GM23338 (cell line): ENCODE results near the gene PAGR1. TPM values are rescaled to one million over a fixed set of nuclear protein-coding genes. Genes with fewer than 3 reads are reported as not detected.

Experiments
- ATAC-seq: fragments of 200-7000 bp; cut with Tn5 transposase; 3 replicates; pipeline ENCODE4 v1.9.1; 2020
- DNase-seq: peaks from one replicate; pipeline ENCODE4 v3.0.0-alpha.2; 2015; ENCODE audit warnings: low spot score
- H2AFZ ChIP-seq: fragments of 200-600 bp; sonication (generic); 2 replicates; pipeline ENCODE4 v1.8.0; 2016; ENCODE audit warnings: antibody characterized with exemption, mild to moderate bottlenecking, moderate library complexity
- H3F3A ChIP-seq: fragments of 200-600 bp; sonication (generic); replicated peaks from 2 replicates; pipeline ENCODE4 v1.8.0; 2017; ENCODE audit warnings: antibody characterized with exemption, mixed run types, low read depth
- H3K27ac ChIP-seq: fragments of 200-600 bp; sonication (generic); 2 replicates; pipeline ENCODE4 v1.6.1; 2016; ENCODE audit warnings: low read depth
- H3K27me3 ChIP-seq: fragments of 200-600 bp; sonication (generic); 2 replicates; pipeline ENCODE4 v1.8.0; 2016; ENCODE audit warnings: mild to moderate bottlenecking, mixed run types, moderate library complexity; ENCODE audit not compliant: insufficient read depth
- H3K36me3 ChIP-seq: fragments of 200-600 bp; sonication (generic); 2 replicates; pipeline ENCODE4 v1.8.0; 2016; ENCODE audit warnings: mild to moderate bottlenecking; ENCODE audit not compliant: insufficient read depth
- H3K4me1 ChIP-seq: fragments of 200-600 bp; sonication (generic); 2 replicates; pipeline ENCODE4 v1.8.0; 2016; ENCODE audit warnings: mild to moderate bottlenecking, moderate library complexity; ENCODE audit not compliant: insufficient read depth
- H3K4me2 ChIP-seq: fragments of 200-600 bp; sonication (generic); 2 replicates; pipeline ENCODE4 v1.7.1; 2017; ENCODE audit warnings: mixed run types
- H3K4me3 ChIP-seq: fragments of 200-600 bp; sonication (generic); 2 replicates; pipeline ENCODE4 v1.6.1; 2016; ENCODE audit warnings: mixed run types
- H3K79me2 ChIP-seq: fragments of 200-600 bp; sonication (generic); replicated peaks from 2 replicates; pipeline ENCODE4 v1.8.0; 2017; ENCODE audit warnings: mild to moderate bottlenecking; ENCODE audit not compliant: insufficient read depth
- H3K9me2 ChIP-seq: fragments of 200-600 bp; sonication (generic); 2 replicates; pipeline ENCODE4 v1.8.0; 2017; ENCODE audit not compliant: insufficient read depth
- H4K20me1 ChIP-seq: fragments of 200-600 bp; sonication (generic); replicated peaks from 2 replicates; pipeline ENCODE4 v1.8.0; 2017; ENCODE audit warnings: mild to moderate bottlenecking; ENCODE audit not compliant: insufficient read depth
- H3K27ac Mint-ChIP-seq: 2 replicates; pipeline ENCODE4 v1.8.0; 2020; ENCODE audit warnings: inconsistent platforms, mild to moderate bottlenecking, moderate library complexity, mixed read lengths
- H3K27me3 Mint-ChIP-seq: 3 replicates; pipeline ENCODE4 v1.8.0; 2022; ENCODE audit warnings: low read depth, mild to moderate bottlenecking, moderate library complexity, mixed read lengths, inconsistent platforms; ENCODE audit not compliant: insufficient read depth, poor library complexity
- H3K36me3 Mint-ChIP-seq: 3 replicates; pipeline ENCODE4 v1.8.0; 2021; ENCODE audit warnings: low read depth, mild to moderate bottlenecking, inconsistent platforms, moderate library complexity, mixed read lengths
- H3K4me1 Mint-ChIP-seq: 3 replicates; pipeline ENCODE4 v1.8.0; 2020; ENCODE audit warnings: mild to moderate bottlenecking, inconsistent platforms, mixed read lengths
- H3K4me3 Mint-ChIP-seq: 3 replicates; pipeline ENCODE4 v1.8.0; 2021; ENCODE audit warnings: moderate library complexity, mild to moderate bottlenecking, inconsistent platforms, mixed read lengths
- H3K9me3 Mint-ChIP-seq: 3 replicates; pipeline ENCODE4 v1.8.0; 2020; ENCODE audit warnings: moderate library complexity, mild to moderate bottlenecking, inconsistent platforms, mixed read lengths
- CREB1 ChIP-seq: fragments of 250-450 bp; sonication (Bioruptor Pico); IDR thresholded peaks from 2 replicates; pipeline ENCODE4 v1.5.0; 2020; ENCODE audit warnings: low read depth, mild to moderate bottlenecking, moderate library complexity
- EZH2 ChIP-seq: fragments of 200-600 bp; sonication (generic); IDR thresholded peaks from one replicate; pipeline ENCODE4 v1.8.0; 2017; ENCODE audit warnings: antibody characterized with exemption, mild to moderate bottlenecking, low read depth; ENCODE audit not compliant: unreplicated experiment
- EZH2phosphoT487 ChIP-seq: fragments of 200-600 bp; sonication (generic); IDR thresholded peaks from one replicate; pipeline ENCODE4 v1.8.1; 2018; ENCODE audit warnings: antibody characterized with exemption; ENCODE audit not compliant: unreplicated experiment
- JUNB ChIP-seq: IDR thresholded peaks from one replicate; pipeline ENCODE4 v1.6.1; 2016; ENCODE audit warnings: antibody characterized with exemption; ENCODE audit not compliant: unreplicated experiment
- NANOG ChIP-seq: IDR thresholded peaks from 2 replicates; pipeline ENCODE4 v1.6.1; 2016; ENCODE audit warnings: antibody characterized with exemption, borderline replicate concordance
- POLR2AphosphoS5 ChIP-seq: IDR thresholded peaks from 2 replicates; pipeline ENCODE4 v1.6.1; 2016; ENCODE audit warnings: antibody characterized with exemption, low read depth
- STAT1 ChIP-seq: IDR thresholded peaks from one replicate; pipeline ENCODE4 v1.6.1; 2016; ENCODE audit warnings: antibody characterized with exemption; ENCODE audit not compliant: unreplicated experiment
- ZNF114 ChIP-seq: fragments of 250-450 bp; sonication (Bioruptor Pico); IDR thresholded peaks from 2 replicates; pipeline ENCODE4 v1.5.0; 2020; ENCODE audit warnings: mild to moderate bottlenecking, moderate library complexity
- ZNF331 ChIP-seq: fragments of 250-450 bp; sonication (Bioruptor Pico); IDR thresholded peaks from 2 replicates; pipeline ENCODE4 v1.5.0; 2020; ENCODE audit warnings: low read depth, mild to moderate bottlenecking, moderate library complexity
- polyA plus RNA-seq: library from polyadenylated mRNA; unstranded; fragments of >200 nt; fragmentation: Nextera tagmentation; extraction: Ambion mirVana; gene quantifications from 2 replicates; pipeline ENCODE4 v1.2.1, GENCODE V29; 2016
- total RNA-seq: library from RNA; depleted of rRNA; stranded (reverse); fragments of >200 nt; shearing (Covaris generic); gene quantifications from 2 replicates; pipeline ENCODE4 v1.2.3, GENCODE V29; 2014
- TF ChIP-seq, protein P1 (sequence below), 2 experiments: fragments of 200-600 bp in 1 of 2; sonication (generic) in 1 of 2; conservative IDR thresholded peaks; 2 replicates each; pipeline versions ENCODE4 v1.5.1 to v1.6.1; 2016 to 2017; ENCODE audit warnings: antibody characterized with exemption in 2 of 2, low read depth in 2 of 2, mild to moderate bottlenecking in 2 of 2, moderate library complexity in 1 of 2
- TF ChIP-seq, protein P2 (sequence below): IDR thresholded peaks from 2 replicates; pipeline ENCODE4 v1.6.1; 2016; ENCODE audit warnings: antibody characterized with exemption
- TF ChIP-seq, protein P3 (sequence below): fragments of 250-450 bp; sonication (Bioruptor Pico); IDR thresholded peaks from 2 replicates; pipeline ENCODE4 v1.5.0; 2020; ENCODE audit warnings: mild to moderate bottlenecking, moderate library complexity

The PAGR1 gene
- total and polyA plus RNA-seq, 2 experiments from 2014 or later, result 67.6 to 78.7 TPM

DNA sequence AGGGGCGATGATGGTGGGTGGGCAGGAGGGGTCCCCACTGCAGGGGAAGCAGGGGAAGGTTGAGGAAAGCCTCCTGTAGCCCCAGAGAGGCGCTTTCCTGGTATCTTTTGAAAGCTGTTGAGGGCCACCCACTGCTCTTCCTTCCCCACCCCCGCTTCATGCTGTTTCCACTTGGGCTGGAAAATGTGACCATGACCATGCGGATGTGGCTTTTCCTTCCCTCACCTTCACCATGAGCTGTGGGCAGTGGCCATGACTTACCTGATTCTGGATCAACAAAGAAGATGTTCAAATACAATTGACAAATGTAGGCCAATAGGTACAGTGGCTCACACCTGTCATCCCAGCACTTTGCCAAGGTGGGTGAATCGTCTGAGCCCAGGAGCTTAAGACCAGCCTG is 18.1 kb downstream of the PAGR1 start (continued):
- TF ChIP-seq, protein P1, sequence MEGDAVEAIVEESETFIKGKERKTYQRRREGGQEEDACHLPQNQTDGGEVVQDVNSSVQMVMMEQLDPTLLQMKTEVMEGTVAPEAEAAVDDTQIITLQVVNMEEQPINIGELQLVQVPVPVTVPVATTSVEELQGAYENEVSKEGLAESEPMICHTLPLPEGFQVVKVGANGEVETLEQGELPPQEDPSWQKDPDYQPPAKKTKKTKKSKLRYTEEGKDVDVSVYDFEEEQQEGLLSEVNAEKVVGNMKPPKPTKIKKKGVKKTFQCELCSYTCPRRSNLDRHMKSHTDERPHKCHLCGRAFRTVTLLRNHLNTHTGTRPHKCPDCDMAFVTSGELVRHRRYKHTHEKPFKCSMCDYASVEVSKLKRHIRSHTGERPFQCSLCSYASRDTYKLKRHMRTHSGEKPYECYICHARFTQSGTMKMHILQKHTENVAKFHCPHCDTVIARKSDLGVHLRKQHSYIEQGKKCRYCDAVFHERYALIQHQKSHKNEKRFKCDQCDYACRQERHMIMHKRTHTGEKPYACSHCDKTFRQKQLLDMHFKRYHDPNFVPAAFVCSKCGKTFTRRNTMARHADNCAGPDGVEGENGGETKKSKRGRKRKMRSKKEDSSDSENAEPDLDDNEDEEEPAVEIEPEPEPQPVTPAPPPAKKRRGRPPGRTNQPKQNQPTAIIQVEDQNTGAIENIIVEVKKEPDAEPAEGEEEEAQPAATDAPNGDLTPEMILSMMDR (conservative IDR thresholded peaks at IDR 0.05; ENCODE audit: low read depth in 2 of 2), result no peak
- TF ChIP-seq ZNF114 (CRISPR knock-in tag) (no peak), NANOG (no peak), STAT1 (no peak)

DNA sequence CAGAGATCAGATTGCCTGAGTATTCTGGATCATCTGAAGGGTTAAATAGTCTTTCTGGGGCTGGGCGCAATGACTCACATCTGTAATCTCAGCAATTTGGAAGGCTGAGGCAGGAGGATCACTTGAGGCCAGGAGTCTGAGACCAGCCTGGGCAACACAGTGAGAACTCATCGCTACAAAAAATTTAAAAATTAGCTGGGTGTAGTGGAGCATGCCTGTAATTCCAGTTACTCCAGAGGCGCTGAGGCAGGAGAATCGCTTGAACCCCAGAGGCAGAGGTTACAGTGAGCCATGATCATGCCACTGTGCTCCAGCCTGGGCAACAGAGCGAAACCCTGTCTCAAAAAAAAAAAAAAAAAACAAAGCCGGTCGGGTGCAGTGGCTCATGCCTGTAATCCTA is 20.0 kb downstream of the PAGR1 start:
- DNase-seq (no peak), ATAC-seq (no peak)
- Histone ChIP-seq H3K4me1 (no peaks in the 10 kb centered on the region), H3K36me3 (no peaks in the 10 kb centered on the region), H4K20me1 (no peaks in the 10 kb centered on the region), H3K9me2 (no peaks in the 10 kb centered on the region), H3K27me3 (no peaks in the 10 kb centered on the region), H2AFZ (no peak overlapping the region), H3K4me3 (no peak overlapping the region), H3K79me2 (no peaks in the 10 kb centered on the region), H3F3A (no peaks in the 10 kb centered on the region), H3K4me2 (no peak overlapping the region), H3K27ac (no peak overlapping the region)
- H3K36me3 Mint-ChIP-seq, result no peaks in the 10 kb centered on the region
- H3K9me3 Mint-ChIP-seq, result no peaks in the 10 kb centered on the region
- H3K4me1 Mint-ChIP-seq, result no peaks in the 10 kb centered on the region; the same call in 2 of the 3 replicates
- H3K27me3 Mint-ChIP-seq, result peaks cover 3% of the 10 kb centered on the region
- no peak overlapping the region for H3K27ac Mint-ChIP-seq
- no peak overlapping the region for H3K4me3 Mint-ChIP-seq
- TF ChIP-seq, protein P2, sequence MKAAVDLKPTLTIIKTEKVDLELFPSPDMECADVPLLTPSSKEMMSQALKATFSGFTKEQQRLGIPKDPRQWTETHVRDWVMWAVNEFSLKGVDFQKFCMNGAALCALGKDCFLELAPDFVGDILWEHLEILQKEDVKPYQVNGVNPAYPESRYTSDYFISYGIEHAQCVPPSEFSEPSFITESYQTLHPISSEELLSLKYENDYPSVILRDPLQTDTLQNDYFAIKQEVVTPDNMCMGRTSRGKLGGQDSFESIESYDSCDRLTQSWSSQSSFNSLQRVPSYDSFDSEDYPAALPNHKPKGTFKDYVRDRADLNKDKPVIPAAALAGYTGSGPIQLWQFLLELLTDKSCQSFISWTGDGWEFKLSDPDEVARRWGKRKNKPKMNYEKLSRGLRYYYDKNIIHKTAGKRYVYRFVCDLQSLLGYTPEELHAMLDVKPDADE, result no peak
- TF ChIP-seq, protein P3, sequence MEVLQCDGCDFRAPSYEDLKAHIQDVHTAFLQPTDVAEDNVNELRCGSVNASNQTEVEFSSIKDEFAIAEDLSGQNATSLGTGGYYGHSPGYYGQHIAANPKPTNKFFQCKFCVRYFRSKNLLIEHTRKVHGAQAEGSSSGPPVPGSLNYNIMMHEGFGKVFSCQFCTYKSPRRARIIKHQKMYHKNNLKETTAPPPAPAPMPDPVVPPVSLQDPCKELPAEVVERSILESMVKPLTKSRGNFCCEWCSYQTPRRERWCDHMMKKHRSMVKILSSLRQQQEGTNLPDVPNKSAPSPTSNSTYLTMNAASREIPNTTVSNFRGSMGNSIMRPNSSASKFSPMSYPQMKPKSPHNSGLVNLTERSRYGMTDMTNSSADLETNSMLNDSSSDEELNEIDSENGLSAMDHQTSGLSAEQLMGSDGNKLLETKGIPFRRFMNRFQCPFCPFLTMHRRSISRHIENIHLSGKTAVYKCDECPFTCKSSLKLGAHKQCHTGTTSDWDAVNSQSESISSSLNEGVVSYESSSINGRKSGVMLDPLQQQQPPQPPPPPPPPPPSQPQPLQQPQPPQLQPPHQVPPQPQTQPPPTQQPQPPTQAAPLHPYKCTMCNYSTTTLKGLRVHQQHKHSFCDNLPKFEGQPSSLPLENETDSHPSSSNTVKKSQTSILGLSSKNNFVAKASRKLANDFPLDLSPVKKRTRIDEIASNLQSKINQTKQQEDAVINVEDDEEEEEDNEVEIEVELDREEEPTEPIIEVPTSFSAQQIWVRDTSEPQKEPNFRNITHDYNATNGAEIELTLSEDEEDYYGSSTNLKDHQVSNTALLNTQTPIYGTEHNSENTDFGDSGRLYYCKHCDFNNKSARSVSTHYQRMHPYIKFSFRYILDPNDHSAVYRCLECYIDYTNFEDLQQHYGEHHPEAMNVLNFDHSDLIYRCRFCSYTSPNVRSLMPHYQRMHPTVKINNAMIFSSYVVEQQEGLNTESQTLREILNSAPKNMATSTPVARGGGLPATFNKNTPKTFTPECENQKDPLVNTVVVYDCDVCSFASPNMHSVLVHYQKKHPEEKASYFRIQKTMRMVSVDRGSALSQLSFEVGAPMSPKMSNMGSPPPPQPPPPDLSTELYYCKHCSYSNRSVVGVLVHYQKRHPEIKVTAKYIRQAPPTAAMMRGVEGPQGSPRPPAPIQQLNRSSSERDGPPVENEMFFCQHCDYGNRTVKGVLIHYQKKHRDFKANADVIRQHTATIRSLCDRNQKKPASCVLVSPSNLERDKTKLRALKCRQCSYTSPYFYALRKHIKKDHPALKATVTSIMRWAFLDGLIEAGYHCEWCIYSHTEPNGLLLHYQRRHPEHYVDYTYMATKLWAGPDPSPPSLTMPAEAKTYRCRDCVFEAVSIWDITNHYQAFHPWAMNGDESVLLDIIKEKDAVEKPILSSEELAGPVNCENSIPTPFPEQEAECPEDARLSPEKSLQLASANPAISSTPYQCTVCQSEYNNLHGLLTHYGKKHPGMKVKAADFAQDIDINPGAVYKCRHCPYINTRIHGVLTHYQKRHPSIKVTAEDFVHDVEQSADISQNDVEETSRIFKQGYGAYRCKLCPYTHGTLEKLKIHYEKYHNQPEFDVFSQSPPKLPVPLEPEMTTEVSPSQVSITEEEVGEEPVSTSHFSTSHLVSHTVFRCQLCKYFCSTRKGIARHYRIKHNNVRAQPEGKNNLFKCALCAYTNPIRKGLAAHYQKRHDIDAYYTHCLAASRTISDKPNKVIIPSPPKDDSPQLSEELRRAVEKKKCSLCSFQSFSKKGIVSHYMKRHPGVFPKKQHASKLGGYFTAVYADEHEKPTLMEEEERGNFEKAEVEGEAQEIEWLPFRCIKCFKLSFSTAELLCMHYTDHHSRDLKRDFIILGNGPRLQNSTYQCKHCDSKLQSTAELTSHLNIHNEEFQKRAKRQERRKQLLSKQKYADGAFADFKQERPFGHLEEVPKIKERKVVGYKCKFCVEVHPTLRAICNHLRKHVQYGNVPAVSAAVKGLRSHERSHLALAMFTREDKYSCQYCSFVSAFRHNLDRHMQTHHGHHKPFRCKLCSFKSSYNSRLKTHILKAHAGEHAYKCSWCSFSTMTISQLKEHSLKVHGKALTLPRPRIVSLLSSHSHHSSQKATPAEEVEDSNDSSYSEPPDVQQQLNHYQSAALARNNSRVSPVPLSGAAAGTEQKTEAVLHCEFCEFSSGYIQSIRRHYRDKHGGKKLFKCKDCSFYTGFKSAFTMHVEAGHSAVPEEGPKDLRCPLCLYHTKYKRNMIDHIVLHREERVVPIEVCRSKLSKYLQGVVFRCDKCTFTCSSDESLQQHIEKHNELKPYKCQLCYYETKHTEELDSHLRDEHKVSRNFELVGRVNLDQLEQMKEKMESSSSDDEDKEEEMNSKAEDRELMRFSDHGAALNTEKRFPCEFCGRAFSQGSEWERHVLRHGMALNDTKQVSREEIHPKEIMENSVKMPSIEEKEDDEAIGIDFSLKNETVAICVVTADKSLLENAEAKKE (CRISPR knock-in tag), result no peak
- TF ChIP-seq CREB1 (CRISPR knock-in tag) (no peak), POLR2AphosphoS5 (no peak), EZH2phosphoT487 (no peak), ZNF331 (no peak), JUNB (no peak), ZNF114 (CRISPR knock-in tag) (no peak), STAT1 (no peak), EZH2 (no peak)
- TF ChIP-seq, protein P1 (conservative IDR thresholded peaks at IDR 0.05; ENCODE audit: low read depth in 2 of 2), result no peak
